Endothelial cell of umbilical vein (primary cell): ENCODE data around the gene TMEM42. TPM values are rescaled to one million over a fixed set of nuclear protein-coding genes. Genes with fewer than 3 reads are reported as not detected.

Source experiments
- BruUV-seq: library from RNA; stranded (reverse); fragments of 400-500 nt; replicated peaks from 2 replicates; lab custom pipeline; 2021; lab: Mats Ljungman, UMichigan
- CTCF ChIA-PET: fragments of 300-600, 350-600 bp; sonication (Branson Sonifier 250); formaldehyde crosslinking; loops from one replicate; lab custom pipeline; 2021; ENCODE audit warnings: antibody characterized with exemption, inconsistent platforms; lab: Charles Lee
- POLR2A ChIA-PET: fragments of 300-600, 350-600 bp; sonication (Branson Sonifier 250); formaldehyde crosslinking; loops from one replicate; lab custom pipeline; 2021; ENCODE audit warnings: antibody characterized with exemption, inconsistent platforms; lab: Charles Lee
- DNase-seq: peaks from one replicate; pipeline ENCODE4 v3.0.0-alpha.2; 2011; ENCODE audit warnings: low read depth, low spot score
- FAIRE-seq: peaks from 2 replicates; lab custom pipeline; 2011; peaks lifted over from hg19 to GRCh38; lab: Jason Lieb, UNC
- H2AFZ ChIP-seq: 2 replicates; pipeline ENCODE4 v1.6.0; 2012; ENCODE audit warnings: low read depth, low read length, control low read depth, inconsistent platforms
- H3K27ac ChIP-seq: 2 replicates; pipeline ENCODE4 v1.5.1; 2011; ENCODE audit warnings: low read depth, mild to moderate bottlenecking, control low read depth, low read length, moderate library complexity; ENCODE audit not compliant: insufficient read depth
- H3K27me3 ChIP-seq, 2 experiments: 2 replicates each; pipeline versions ENCODE4 v1.6.0 to v1.6.1; 2011; ENCODE audit warnings: low read length in 2 of 2, mixed read lengths in 1 of 2; ENCODE audit not compliant: control insufficient read depth in 2 of 2, insufficient read depth in 2 of 2
- H3K36me3 ChIP-seq, 2 experiments: 2 replicates in 1 of 2; 3 replicates in 1 of 2; pipeline ENCODE4 v1.5.1; 2011; ENCODE audit warnings: low read length in 2 of 2, mild to moderate bottlenecking in 1 of 2, moderate library complexity in 1 of 2; ENCODE audit not compliant: control insufficient read depth in 2 of 2, insufficient read depth in 2 of 2; ENCODE audit errors: extremely low read depth in 1 of 2
- H3K4me1 ChIP-seq: 3 replicates; pipeline ENCODE4 v1.5.1; 2011; ENCODE audit warnings: mild to moderate bottlenecking, low read length; ENCODE audit not compliant: control insufficient read depth, insufficient read depth; ENCODE audit errors: extremely low read depth
- H3K4me2 ChIP-seq: 2 replicates; pipeline ENCODE4 v1.6.1; 2011; ENCODE audit warnings: low read length, control low read depth, mixed read lengths; ENCODE audit not compliant: insufficient read depth
- H3K4me3 ChIP-seq, 3 experiments: fragments of 200-600 bp in 1 of 3; sonication (generic), shearing (Covaris generic) in 1 of 3; replicated peaks in 1 of 3; 2 replicates each; pipeline ENCODE4 v1.5.1; 2011 to 2016; ENCODE audit warnings: control low read depth in 3 of 3, low read length in 3 of 3, mild to moderate bottlenecking in 2 of 3, inconsistent platforms in 1 of 3, low read depth in 1 of 3, moderate library complexity in 1 of 3; ENCODE audit not compliant: insufficient read depth in 1 of 3
- H3K79me2 ChIP-seq: 2 replicates; pipeline ENCODE4 v1.6.0; 2012; ENCODE audit warnings: low read length, inconsistent platforms; ENCODE audit not compliant: control insufficient read depth, insufficient read depth
- H3K9ac ChIP-seq: replicated peaks from 2 replicates; pipeline ENCODE3; 2011; ENCODE audit warnings: low read length, control low read depth; ENCODE audit not compliant: insufficient read depth; ENCODE audit errors: extremely low read depth
- H3K9me1 ChIP-seq: replicated peaks from 3 replicates; pipeline ENCODE4 v1.6.0; 2011; ENCODE audit warnings: mild to moderate bottlenecking, low read length; ENCODE audit not compliant: control insufficient read depth, insufficient read depth; ENCODE audit errors: extremely low read depth
- H3K9me3 ChIP-seq: replicated peaks from 2 replicates; pipeline ENCODE4 v1.5.1; 2012; ENCODE audit warnings: low read length, inconsistent platforms; ENCODE audit not compliant: control insufficient read depth, insufficient read depth
- H4K20me1 ChIP-seq: replicated peaks from 2 replicates; pipeline ENCODE3; 2011; ENCODE audit warnings: mild to moderate bottlenecking, low read length; ENCODE audit not compliant: control insufficient read depth, insufficient read depth; ENCODE audit errors: extremely low read depth
- EZH2 ChIP-seq: IDR thresholded peaks from 2 replicates; pipeline ENCODE4 v1.6.1; 2012; ENCODE audit warnings: borderline replicate concordance, low read depth, mild to moderate bottlenecking, moderate library complexity, low read length, inconsistent platforms; ENCODE audit not compliant: severe bottlenecking
- FOS ChIP-seq: IDR thresholded peaks from 2 replicates; pipeline ENCODE4 v1.6.1; 2011; ENCODE audit warnings: mild to moderate bottlenecking, low read length, moderate library complexity, borderline replicate concordance; ENCODE audit not compliant: insufficient read depth
- GATA2 ChIP-seq: IDR thresholded peaks from 2 replicates; pipeline ENCODE4 v1.7.0; 2011; ENCODE audit warnings: low read depth, mild to moderate bottlenecking, moderate library complexity, mixed read lengths, low read length; ENCODE audit not compliant: insufficient read length, insufficient read depth
- JUN ChIP-seq: IDR thresholded peaks from 2 replicates; pipeline ENCODE4 v1.6.1; 2011; ENCODE audit warnings: borderline replicate concordance, low read depth; ENCODE audit not compliant: insufficient read length, insufficient read depth
- MYC ChIP-seq: IDR thresholded peaks from one replicate; pipeline ENCODE4 v1.6.1; 2011; ENCODE audit warnings: mild to moderate bottlenecking, low read depth, low read length
- POLR2A ChIP-seq: IDR thresholded peaks from 2 replicates; pipeline ENCODE4 v1.6.1; 2012; ENCODE audit warnings: low read depth, mild to moderate bottlenecking, control low read depth, low read length
- POLR2AphosphoS5 ChIP-seq: IDR thresholded peaks from 2 replicates; pipeline ENCODE4 v1.6.1; 2012; ENCODE audit warnings: low read depth, mild to moderate bottlenecking, control low read depth, low read length, moderate library complexity; ENCODE audit not compliant: insufficient read depth
- dilution Hi-C: fragments of 300-500 bp; cut with MboI; formaldehyde crosslinking; loops from one replicate; pipeline ENCODE4 v1.15.0; 2019; ENCODE audit warnings: low sequenced_read_pairs; ENCODE audit not compliant: extremely low pct_ligation_motif_present
- intact Hi-C: fragments of 100-400 bp; cut with micrococcal nuclease; formaldehyde crosslinking; loops from one replicate; pipeline ENCODE4 v1.10.0; 2022
- polyA plus RNA-seq, 4 experiments: library from polyadenylated mRNA; depleted of rRNA in 3 of 4; stranded (reverse) in 3 of 4; unstranded in 1 of 4; fragments of >200 nt; gene quantifications; 2 replicates each; pipeline versions ENCODE4 v1.2.1 to v1.2.3, GENCODE V29; 2011 to 2012; ENCODE audit warnings: missing spikeins in 1 of 4
- total RNA-seq: library from RNA; stranded (reverse); gene quantifications from 2 replicates; pipeline ENCODE4 v1.2.3, GENCODE V29; 2021
- TF ChIP-seq, protein P1 (sequence below): IDR thresholded peaks from 2 replicates; pipeline ENCODE4 v1.6.1; 2011; ENCODE audit not compliant: insufficient read depth, insufficient read length
- TF ChIP-seq, protein P2 (sequence below), 2 donors: IDR thresholded peaks; 1 replicate in 1 of 2; 2 replicates in 1 of 2; pipeline ENCODE4 v1.5.1; 2011; ENCODE audit warnings: low read length in 2 of 2, mild to moderate bottlenecking in 2 of 2, moderate library complexity in 2 of 2, control low read depth in 1 of 2, inconsistent platforms in 1 of 2, low read depth in 1 of 2; ENCODE audit not compliant: insufficient read depth in 1 of 2; ENCODE audit errors: extremely low read depth in 1 of 2

The TMEM42 gene
- total and polyA plus RNA-seq, 2 donors (not counting 3 experiments of a cell fraction or from before 2014, with no cell fraction given) = 10.6 to 46.4 TPM

DNA sequence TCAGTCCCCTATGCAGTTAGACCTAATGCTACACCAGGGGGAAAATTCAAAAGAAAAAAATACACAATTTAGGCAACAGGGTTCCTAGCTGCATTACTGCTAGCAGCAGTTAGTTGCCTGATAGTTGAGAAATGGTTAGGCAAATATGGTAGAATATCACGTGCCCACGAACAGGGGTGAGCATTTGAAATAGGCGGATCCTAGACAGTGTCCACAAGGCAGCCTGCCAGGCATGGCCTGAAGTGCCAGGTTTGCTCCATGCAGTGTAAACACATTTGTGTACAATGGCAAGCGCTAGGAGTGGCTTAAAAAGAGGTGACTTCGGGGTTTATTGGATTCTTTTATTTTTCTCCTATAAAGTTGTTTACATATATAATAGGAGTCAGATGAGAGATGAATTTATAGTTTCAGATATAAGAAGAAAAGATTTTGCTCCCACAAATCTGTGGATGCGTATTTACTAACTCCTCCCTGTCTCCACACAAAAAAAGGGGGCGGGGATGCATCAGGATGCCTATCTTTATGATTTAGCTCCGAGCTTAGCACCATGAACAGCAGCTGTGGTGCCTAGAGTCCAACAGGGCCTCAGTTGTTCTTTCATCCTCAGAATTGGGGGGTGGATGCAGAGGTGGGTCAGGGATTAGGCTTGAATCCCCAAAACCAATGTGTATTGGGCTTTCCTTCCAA, 8.8 kb downstream of the TMEM42 start:
- Histone ChIP-seq H3K4me1 (no peaks in the 10 kb centered on the region), H2AFZ (no peak overlapping the region), H3K9me3 (no peaks in the 10 kb centered on the region), H3K9me1 (no peaks in the 10 kb centered on the region), H3K4me2 (no peak overlapping the region), H3K4me3 (no peak overlapping the region), H3K9ac (no peak overlapping the region), H4K20me1 (no peaks in the 10 kb centered on the region), H3K27ac (no peak overlapping the region), H3K27me3 (no peaks in the 10 kb centered on the region), H3K36me3 (no peaks in the 10 kb centered on the region), H3K79me2 (no peaks in the 10 kb centered on the region)
- intact Hi-C loops (no loop called here), dilution Hi-C loops (no loop called here)
- TF ChIP-seq, protein P1, sequence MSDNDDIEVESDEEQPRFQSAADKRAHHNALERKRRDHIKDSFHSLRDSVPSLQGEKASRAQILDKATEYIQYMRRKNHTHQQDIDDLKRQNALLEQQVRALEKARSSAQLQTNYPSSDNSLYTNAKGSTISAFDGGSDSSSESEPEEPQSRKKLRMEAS = no peak
- TF ChIP-seq, protein P2, sequence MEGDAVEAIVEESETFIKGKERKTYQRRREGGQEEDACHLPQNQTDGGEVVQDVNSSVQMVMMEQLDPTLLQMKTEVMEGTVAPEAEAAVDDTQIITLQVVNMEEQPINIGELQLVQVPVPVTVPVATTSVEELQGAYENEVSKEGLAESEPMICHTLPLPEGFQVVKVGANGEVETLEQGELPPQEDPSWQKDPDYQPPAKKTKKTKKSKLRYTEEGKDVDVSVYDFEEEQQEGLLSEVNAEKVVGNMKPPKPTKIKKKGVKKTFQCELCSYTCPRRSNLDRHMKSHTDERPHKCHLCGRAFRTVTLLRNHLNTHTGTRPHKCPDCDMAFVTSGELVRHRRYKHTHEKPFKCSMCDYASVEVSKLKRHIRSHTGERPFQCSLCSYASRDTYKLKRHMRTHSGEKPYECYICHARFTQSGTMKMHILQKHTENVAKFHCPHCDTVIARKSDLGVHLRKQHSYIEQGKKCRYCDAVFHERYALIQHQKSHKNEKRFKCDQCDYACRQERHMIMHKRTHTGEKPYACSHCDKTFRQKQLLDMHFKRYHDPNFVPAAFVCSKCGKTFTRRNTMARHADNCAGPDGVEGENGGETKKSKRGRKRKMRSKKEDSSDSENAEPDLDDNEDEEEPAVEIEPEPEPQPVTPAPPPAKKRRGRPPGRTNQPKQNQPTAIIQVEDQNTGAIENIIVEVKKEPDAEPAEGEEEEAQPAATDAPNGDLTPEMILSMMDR (IDR thresholded peaks at IDR 0.05; ENCODE audit: extremely low read depth in 1 of 2, insufficient read depth in 1 of 2, low read depth in 1 of 2, low read length in 2 of 2) = no peak
- TF ChIP-seq FOS = no peak
- TF ChIP-seq MYC = no peak
- no peak for TF ChIP-seq GATA2
- TF ChIP-seq POLR2AphosphoS5 = no peak
- no peak for TF ChIP-seq POLR2A
- TF ChIP-seq EZH2 = no peak
- no peak for TF ChIP-seq JUN
- CTCF ChIA-PET = no interaction called here
- no peak for DNase-seq
- BruUV-seq = no TSS peak
- no peak for FAIRE-seq
- POLR2A ChIA-PET = no interaction called here
